HG02973 (cell line): ENCODE data around the gene L1TD1.
"Not testable (repeated sequence)": the region's sequence is repeated elsewhere in the genome, so short reads cannot be mapped to it uniquely, and the experiment has no call there.

Experiments used
- ATAC-seq: cut with Tn5 transposase; IDR thresholded peaks from one replicate; pipeline ENCODE4 v1.9.1; 2021; ENCODE audit warnings: moderate library complexity; ENCODE audit not compliant: unreplicated experiment

L1TD1 gene

GRCh38 chr1:62235576-62235975 is 40.9 kb downstream of the L1TD1 start:
- no peak for ATAC-seq

DNA sequence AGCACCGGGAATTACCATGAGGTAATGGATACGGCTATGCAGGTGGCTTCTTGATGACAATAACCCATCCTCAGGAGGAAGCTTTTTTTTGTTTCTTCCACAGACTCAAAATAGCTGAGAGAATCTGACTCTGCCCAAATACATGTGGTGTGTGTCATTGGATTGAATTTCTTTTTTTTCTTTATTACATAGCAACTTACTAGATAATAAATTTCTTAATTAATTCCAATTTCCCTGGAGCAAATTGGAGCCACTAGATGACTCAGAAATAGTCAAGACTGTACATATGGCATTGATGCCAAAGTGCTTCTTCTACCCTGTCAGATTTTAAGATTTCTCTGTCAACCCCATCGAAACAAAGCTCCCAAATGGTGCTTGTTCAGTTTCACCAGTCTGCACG is 42.7 kb downstream of the L1TD1 start:
- no peak for ATAC-seq

- ATAC-seq = no peak
Observed at GRCh38 chr1:62237950-62238374, 43.3 kb downstream of the L1TD1 start.

DNA sequence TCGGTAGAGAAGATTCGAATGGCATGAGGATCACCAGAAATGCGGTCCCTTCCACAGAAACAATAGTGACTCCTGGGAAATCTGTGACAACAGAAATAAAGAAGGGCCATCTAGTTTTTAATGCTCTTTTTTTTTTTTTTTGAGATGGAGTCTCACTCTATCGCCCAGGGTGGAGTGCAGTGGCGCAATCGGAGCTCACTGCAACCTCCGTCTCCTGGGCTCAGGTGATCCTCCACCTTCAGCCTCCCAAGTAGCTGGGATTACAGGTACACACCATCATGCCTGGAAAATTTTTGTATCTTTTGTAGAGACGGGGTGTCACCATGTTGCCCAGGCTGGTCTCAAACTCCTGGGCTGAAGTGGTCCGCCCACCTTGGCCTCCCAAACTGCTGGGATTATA is 43.9 kb downstream of the L1TD1 start:
- no peak for ATAC-seq

DNA sequence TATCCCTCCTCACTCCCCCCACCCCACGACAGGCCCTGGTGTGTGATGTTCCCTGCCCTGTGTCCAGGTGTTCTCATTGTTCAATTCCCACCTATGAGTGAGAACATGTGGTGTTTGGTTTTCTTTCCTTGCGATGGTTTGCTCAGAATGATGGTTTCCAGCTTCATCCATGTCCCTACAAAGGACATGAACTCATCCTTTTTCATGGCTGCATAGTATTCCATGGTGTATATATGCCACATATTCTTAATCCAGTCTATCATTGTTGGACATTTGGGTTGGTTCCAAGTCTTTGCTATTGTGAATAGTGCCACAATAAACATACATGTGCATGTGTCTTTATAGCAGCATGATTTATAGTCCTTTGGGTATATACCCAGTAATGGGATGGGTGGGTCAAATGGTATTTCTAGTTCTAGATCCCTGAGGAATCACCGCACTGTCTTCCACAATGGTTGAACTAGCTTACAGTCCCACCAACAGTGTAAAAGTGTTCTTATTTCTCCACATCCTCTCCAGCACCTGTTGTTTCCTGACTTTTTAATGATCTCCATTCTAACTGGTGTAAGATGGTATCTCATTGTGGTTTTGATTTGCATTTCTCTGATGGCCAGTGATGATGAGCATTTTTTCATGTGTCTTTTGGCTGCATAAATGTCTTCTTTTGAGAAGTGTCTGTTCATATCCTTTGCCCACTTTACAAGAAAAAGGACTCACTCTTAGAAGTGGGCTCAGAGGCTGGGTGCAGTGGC is 45.2 kb downstream of the L1TD1 start:
- ATAC-seq = not testable (repeated sequence)

DNA sequence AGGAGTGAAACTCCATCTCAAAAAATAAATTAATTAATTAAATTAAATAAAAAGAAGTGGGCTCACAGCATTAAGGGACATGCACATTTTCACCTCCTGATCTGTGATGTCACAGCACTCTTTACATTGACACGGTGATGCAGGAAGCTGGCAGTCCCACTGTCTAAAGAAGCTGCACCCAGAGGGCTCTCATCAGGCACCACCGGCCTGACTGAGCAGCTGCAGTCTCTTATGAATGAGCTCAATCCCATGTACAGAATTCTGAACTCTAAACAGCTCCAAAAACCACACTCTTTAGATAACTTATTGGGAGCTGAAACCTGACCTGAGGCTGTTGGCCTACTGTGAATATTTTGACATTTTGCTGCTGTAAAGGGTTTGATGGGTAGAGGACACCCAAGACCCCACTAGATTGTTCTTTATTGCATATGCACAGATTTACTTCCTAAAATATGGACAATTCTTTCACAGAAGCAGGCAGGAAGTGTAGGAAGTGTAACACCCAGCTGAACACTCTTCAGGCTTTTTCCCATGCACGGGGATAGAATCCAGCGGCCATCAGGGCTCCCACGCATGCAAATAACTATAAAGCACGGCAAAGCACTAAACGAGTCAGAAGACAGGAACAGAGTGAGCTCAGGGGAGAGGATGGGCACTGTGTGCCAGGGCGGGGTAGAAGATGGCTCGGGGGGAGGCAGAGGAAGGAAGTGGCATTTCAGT is 46.2 kb downstream of the L1TD1 start:
- no peak for ATAC-seq

GRCh38 chr1:62241371-62242131 is 46.9 kb downstream of the L1TD1 start:
- no peak for ATAC-seq

DNA sequence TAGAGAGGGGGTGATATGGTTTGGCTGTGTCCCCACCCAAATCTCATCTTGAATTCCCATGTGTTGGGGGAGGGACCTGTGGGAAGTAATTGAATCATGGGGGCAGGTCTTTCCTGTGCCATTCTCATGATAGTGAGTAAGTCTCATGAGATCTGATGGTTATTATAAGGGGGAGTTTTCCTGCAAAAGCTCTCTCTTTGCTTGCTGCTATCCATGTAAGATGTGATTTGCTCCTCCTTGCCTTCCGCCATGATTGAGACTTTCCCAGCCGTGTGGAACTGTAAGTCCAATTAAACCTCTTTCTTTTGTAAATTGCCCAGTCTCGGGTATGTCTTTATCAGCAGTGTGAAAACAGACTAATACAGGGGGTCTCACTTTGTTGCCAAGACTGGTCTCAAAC is 49.7 kb downstream of the L1TD1 start:
- not testable (repeated sequence) for ATAC-seq

DNA sequence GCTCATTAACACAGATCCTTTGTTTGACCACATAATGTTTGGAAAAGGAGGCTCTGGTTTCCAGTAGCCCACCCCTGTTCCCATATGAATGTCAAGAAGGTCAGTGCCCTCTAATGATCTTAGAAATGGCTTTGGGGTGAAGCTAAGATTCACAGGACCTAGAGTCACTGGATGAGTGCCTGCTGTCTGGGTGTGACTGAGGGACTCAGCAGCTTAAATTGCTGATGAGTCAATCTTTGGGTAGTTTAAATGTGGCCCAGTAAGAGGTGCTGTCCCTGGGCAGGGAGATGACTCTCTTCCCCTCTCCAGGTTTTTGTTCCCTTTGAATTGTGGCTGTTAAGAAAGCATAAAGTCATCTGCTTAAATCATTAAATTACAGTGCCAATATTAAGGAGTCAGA is 50.6 kb downstream of the L1TD1 start:
- ATAC-seq = no peak

- no peak for ATAC-seq
Observed at GRCh38 chr1:62247391-62248168, 52.9 kb downstream of the L1TD1 start.

DNA sequence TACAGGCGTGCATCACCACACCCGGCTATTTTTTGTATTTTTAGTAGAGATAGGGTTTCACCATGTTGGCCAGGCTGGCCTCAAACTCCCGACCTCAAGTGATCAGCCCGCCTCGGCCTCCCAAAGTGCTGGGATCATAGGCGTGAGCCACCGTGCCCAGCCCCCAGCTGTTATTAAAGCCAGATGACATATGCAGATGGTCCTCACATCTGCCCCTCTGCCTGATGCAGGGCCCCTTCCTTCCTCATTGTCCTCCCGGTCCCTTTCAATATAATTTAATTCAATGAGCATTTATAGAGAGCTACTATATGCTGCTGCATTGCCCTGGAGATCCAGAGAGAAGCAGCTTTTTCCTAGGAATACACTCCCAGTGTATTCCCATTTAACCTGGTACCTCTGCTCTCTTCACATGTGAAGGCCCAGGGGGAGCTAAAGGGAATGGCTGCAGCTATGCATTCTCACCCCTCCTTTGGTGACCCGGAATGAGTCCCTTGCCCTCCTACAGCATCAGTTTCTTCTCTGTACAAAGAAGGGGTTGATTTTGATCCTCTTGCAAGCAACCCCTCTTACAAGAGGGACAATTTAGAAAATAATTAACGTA is 55.6 kb downstream of the L1TD1 start:
- ATAC-seq = no peak

DNA sequence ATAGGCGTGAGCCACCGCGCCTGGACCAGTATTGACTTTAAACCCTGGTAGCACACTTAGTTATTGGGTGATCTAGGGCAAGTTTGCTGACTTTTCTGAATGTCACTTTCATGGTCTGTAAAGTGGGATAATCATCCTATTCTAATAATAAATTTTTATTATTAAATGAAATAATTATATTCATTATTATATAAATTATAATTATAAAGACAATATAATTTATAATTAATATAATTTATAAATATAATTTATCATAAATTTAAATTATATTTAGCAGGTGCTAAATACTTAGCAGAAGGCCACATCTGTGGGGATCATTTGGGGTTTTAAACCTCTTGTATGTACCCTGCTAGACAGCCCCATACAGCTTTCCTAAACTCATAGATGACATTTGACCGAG is 64.9 kb downstream of the L1TD1 start:
- no peak for ATAC-seq

GRCh38 chr1:62260688-62261087 is 66.0 kb downstream of the L1TD1 start:
- ATAC-seq = no peak
